Measurements from ENCODE around the gene S100A6.
"Not testable (repeated sequence)": the region's sequence is repeated elsewhere in the genome, so short reads cannot be mapped to it uniquely, and the experiment has no call there.

The S100A6 gene

DNA sequence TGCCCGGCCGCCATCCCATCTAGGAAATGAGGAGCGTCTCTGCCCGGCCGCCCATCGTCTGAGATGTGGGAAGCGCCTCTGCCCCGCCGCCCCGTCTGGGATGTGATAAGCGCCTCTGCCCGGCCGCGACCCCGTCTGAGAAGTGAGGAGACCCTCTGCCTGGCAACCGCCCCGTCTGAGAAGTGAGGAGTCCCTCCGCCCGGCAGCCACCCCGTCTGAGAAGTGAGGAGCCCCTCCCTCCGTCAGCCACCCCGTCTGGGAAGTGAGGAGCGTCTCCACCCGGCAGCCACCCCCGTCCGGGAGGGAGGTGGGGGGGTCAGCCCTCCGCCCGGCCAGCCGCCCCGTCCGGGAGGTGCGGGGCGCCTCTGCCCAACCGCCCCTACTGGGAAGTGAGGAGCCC is 47.0 kb upstream of the S100A6 start:
- not testable (repeated sequence) for H3K23ac ChIP-seq (ENCODE audit: low read length in 2 of 2); H3K27me3 ChIP-seq (ENCODE audit: control insufficient read depth in 1 of 2, insufficient read depth in 1 of 2, low read length in 2 of 2)

GRCh38 chr1:153578936-153579335 is 43.1 kb upstream of the S100A6 start:
- no peak overlapping the region for H3K27ac ChIP-seq (ENCODE audit: low read length, poor library complexity, severe bottlenecking)
- H2BK12ac ChIP-seq (ENCODE audit: low read length in 2 of 2) = no peak overlapping the region
- H2BK5ac ChIP-seq (ENCODE audit: low read depth, low read length, poor library complexity, severe bottlenecking) = no peak overlapping the region
- no peak overlapping the region for H3K23ac ChIP-seq (ENCODE audit: low read length in 2 of 2)
- no peak overlapping the region for H4K8ac ChIP-seq (ENCODE audit: low read length)
- H3K9me3 ChIP-seq (ENCODE audit: control insufficient read depth, low read length) = no peaks in the 10 kb centered on the region
- H2AK5ac ChIP-seq (ENCODE audit: low read length, severe bottlenecking) = peak overlapping the region; percentile 52
- no peak overlapping the region for H2BK15ac ChIP-seq (ENCODE audit: low read depth, poor library complexity, severe bottlenecking)
- H3K4me1 ChIP-seq (ENCODE audit: control insufficient read depth, insufficient read depth, low read depth, low read length) = peaks cover 8% of the 10 kb centered on the region
- peaks cover 0 to 3% of the 10 kb centered on the region in 2 experiments for H3K36me3 ChIP-seq (ENCODE audit: control insufficient read depth in 1 of 2, insufficient read depth in 2 of 2, low read depth in 1 of 2, low read length in 2 of 2)
- no peak overlapping the region for H2BK120ac ChIP-seq (ENCODE audit: low read depth, low read length)
- peak overlapping the region in 1 of 2 experiments; percentile 31 for H3K4me3 ChIP-seq (ENCODE audit: insufficient read depth in 1 of 2, low read depth in 1 of 2, low read length in 2 of 2)
- H3K79me1 ChIP-seq (replicated peaks; ENCODE audit: low read length, poor library complexity, severe bottlenecking) = no peaks in the 10 kb centered on the region
- H3K14ac ChIP-seq (ENCODE audit: low read length in 2 of 2) = no peak overlapping the region
- H2AFZ ChIP-seq (ENCODE audit: low read depth, low read length) = no peak overlapping the region
- 85% methylated on average over 3 of the region's 3 CpGs for WGBS
- no peak for DNase-seq
- no peak overlapping the region for H4K91ac ChIP-seq (ENCODE audit: low read length)
- no peak overlapping the region for H3K4ac ChIP-seq (ENCODE audit: low read depth in 1 of 2, low read length in 2 of 2)
- no peak overlapping the region for H3K4me2 ChIP-seq (ENCODE audit: low read length, poor library complexity, severe bottlenecking)
- H3K27me3 ChIP-seq (ENCODE audit: control insufficient read depth in 1 of 2, insufficient read depth in 1 of 2, low read length in 2 of 2) = no peaks in the 10 kb centered on the region
- H3K9ac ChIP-seq (ENCODE audit: low read length) = peak overlapping the region; percentile 38
- no peak overlapping the region for H3K18ac ChIP-seq (ENCODE audit: low read depth in 1 of 2, low read length in 2 of 2)

More for the DNA sequence above, 47.0 kb upstream of the S100A6 start:
- not testable (repeated sequence) for DNase-seq; H2BK5ac ChIP-seq (ENCODE audit: low read depth, low read length, poor library complexity, severe bottlenecking); H3K4me3 ChIP-seq (ENCODE audit: insufficient read depth in 1 of 2, low read depth in 1 of 2, low read length in 2 of 2); H2BK15ac ChIP-seq (ENCODE audit: low read depth, poor library complexity, severe bottlenecking); H3K9ac ChIP-seq (ENCODE audit: low read length); H3K18ac ChIP-seq (ENCODE audit: low read depth in 1 of 2, low read length in 2 of 2); H4K91ac ChIP-seq (ENCODE audit: low read length); H3K27ac ChIP-seq (ENCODE audit: low read length, poor library complexity, severe bottlenecking); H3K36me3 ChIP-seq (ENCODE audit: control insufficient read depth in 1 of 2, insufficient read depth in 2 of 2, low read depth in 1 of 2, low read length in 2 of 2); H3K4ac ChIP-seq (ENCODE audit: low read depth in 1 of 2, low read length in 2 of 2); H2BK120ac ChIP-seq (ENCODE audit: low read depth, low read length); H4K8ac ChIP-seq (ENCODE audit: low read length); H2AK5ac ChIP-seq (ENCODE audit: low read length, severe bottlenecking); H3K9me3 ChIP-seq (ENCODE audit: control insufficient read depth, low read length); H3K4me2 ChIP-seq (ENCODE audit: low read length, poor library complexity, severe bottlenecking); H2AFZ ChIP-seq (ENCODE audit: low read depth, low read length); H3K14ac ChIP-seq (ENCODE audit: low read length in 2 of 2); H3K4me1 ChIP-seq (ENCODE audit: control insufficient read depth, insufficient read depth, low read depth, low read length); H2BK12ac ChIP-seq (ENCODE audit: low read length in 2 of 2); H3K79me1 ChIP-seq (replicated peaks; ENCODE audit: low read length, poor library complexity, severe bottlenecking)
- 98% methylated on average over 26 of the region's 34 CpGs for WGBS

DNA sequence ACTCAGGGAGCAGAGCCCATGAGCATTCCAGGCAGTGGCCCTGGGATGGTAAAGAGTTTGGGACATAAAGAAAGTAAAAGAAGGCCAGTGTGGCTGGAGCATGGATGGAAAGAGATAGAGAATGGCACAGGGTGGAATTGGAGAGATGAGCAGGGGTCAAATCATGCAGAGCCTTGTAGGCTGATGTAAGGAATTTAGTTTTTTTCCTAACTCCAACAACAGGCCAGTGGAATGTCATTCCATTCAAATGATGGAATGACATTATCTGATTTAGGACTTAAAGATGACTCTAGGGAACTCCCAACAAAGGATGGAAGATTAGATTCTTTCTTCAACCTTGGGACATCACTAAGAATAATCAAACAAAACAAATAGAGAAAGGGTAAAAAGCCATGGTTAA is 42.7 kb upstream of the S100A6 start:
- H2BK5ac ChIP-seq (ENCODE audit: low read depth, low read length, poor library complexity, severe bottlenecking) = no peak overlapping the region
- H3K18ac ChIP-seq (ENCODE audit: low read depth in 1 of 2, low read length in 2 of 2) = peak overlapping the region in 1 of 2 experiments; percentile 11
- no peaks in the 10 kb centered on the region for H3K27me3 ChIP-seq (ENCODE audit: control insufficient read depth in 1 of 2, insufficient read depth in 1 of 2, low read length in 2 of 2)
- no peak overlapping the region for H4K91ac ChIP-seq (ENCODE audit: low read length)
- H3K4me2 ChIP-seq (ENCODE audit: low read length, poor library complexity, severe bottlenecking) = peak overlapping the region; percentile 31
- H3K9me3 ChIP-seq (ENCODE audit: control insufficient read depth, low read length) = no peaks in the 10 kb centered on the region
- no peak overlapping the region for H2BK15ac ChIP-seq (ENCODE audit: low read depth, poor library complexity, severe bottlenecking)
- no peak overlapping the region for H3K4me3 ChIP-seq (ENCODE audit: insufficient read depth in 1 of 2, low read depth in 1 of 2, low read length in 2 of 2)
- peak overlapping the region; percentile 23 for H3K9ac ChIP-seq (ENCODE audit: low read length)
- H2AFZ ChIP-seq (ENCODE audit: low read depth, low read length) = no peak overlapping the region
- no peak overlapping the region for H3K14ac ChIP-seq (ENCODE audit: low read length in 2 of 2)
- H3K36me3 ChIP-seq (ENCODE audit: control insufficient read depth in 1 of 2, insufficient read depth in 2 of 2, low read depth in 1 of 2, low read length in 2 of 2) = peaks cover 0 to 3% of the 10 kb centered on the region in 2 experiments
- H2BK120ac ChIP-seq (ENCODE audit: low read depth, low read length) = no peak overlapping the region
- peaks cover 8% of the 10 kb centered on the region for H3K4me1 ChIP-seq (ENCODE audit: control insufficient read depth, insufficient read depth, low read depth, low read length)
- peak overlapping the region in 1 of 2 experiments; percentile 21 for H2BK12ac ChIP-seq (ENCODE audit: low read length in 2 of 2)
- DNase-seq = peak; percentile 34
- no peaks in the 10 kb centered on the region for H3K79me1 ChIP-seq (replicated peaks; ENCODE audit: low read length, poor library complexity, severe bottlenecking)
- H4K8ac ChIP-seq (ENCODE audit: low read length) = no peak overlapping the region
- no peak overlapping the region for H3K23ac ChIP-seq (ENCODE audit: low read length in 2 of 2)
- H2AK5ac ChIP-seq (ENCODE audit: low read length, severe bottlenecking) = peak overlapping the region; percentile 65
- H3K4ac ChIP-seq (ENCODE audit: low read depth in 1 of 2, low read length in 2 of 2) = no peak overlapping the region
- H3K27ac ChIP-seq (ENCODE audit: low read length, poor library complexity, severe bottlenecking) = peak overlapping the region; percentile 51

DNA sequence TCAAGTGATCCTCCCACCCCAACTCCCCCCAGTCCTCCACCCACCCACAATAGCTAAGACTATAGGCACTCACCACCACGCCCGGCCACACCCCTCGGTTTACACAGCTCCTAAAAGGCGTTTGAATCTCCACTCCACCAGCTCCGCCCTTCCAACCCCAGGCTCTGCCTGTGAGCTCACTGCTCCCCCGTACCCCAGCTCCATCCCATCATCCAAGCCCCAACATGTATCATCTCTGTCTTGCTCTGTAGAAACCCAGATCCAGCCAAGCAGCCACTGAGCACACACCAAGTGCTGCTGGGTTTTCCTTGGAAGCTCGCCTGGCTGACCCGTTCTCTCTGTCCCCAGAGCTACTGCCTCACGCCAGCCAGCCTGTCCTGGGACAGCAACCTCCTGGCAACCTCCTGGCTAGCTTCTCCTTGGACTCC is 41.8 kb upstream of the S100A6 start:
- peak overlapping the region; percentile 57 to 76 for H3K18ac ChIP-seq (ENCODE audit: low read depth in 1 of 2, low read length in 2 of 2)
- H3K9me3 ChIP-seq (ENCODE audit: control insufficient read depth, low read length) = no peaks in the 10 kb centered on the region
- peak overlapping the region; percentile 99 for H2AK5ac ChIP-seq (ENCODE audit: low read length, severe bottlenecking)
- H3K9ac ChIP-seq (ENCODE audit: low read length) = no peak overlapping the region
- H3K79me1 ChIP-seq (replicated peaks; ENCODE audit: low read length, poor library complexity, severe bottlenecking) = no peaks in the 10 kb centered on the region
- H2BK12ac ChIP-seq (ENCODE audit: low read length in 2 of 2) = peak overlapping the region; percentile 63 to 96
- 73% methylated on average over 9 of the region's 9 CpGs for WGBS
- no peak overlapping the region for H2AFZ ChIP-seq (ENCODE audit: low read depth, low read length)
- H2BK15ac ChIP-seq (ENCODE audit: low read depth, poor library complexity, severe bottlenecking) = peak overlapping the region; percentile 54
- no peak overlapping the region for H3K23ac ChIP-seq (ENCODE audit: low read length in 2 of 2)
- peak overlapping the region; percentile 67 for H4K8ac ChIP-seq (ENCODE audit: low read length)
- peaks cover 8% of the 10 kb centered on the region for H3K4me1 ChIP-seq (ENCODE audit: control insufficient read depth, insufficient read depth, low read depth, low read length)
- H2BK5ac ChIP-seq (ENCODE audit: low read depth, low read length, poor library complexity, severe bottlenecking) = no peak overlapping the region
- H3K27ac ChIP-seq (ENCODE audit: low read length, poor library complexity, severe bottlenecking) = no peak overlapping the region
- no peak overlapping the region for H3K4me2 ChIP-seq (ENCODE audit: low read length, poor library complexity, severe bottlenecking)
- H3K4me3 ChIP-seq (ENCODE audit: insufficient read depth in 1 of 2, low read depth in 1 of 2, low read length in 2 of 2) = no peak overlapping the region
- DNase-seq = no peak
- peak overlapping the region; percentile 84 for H4K91ac ChIP-seq (ENCODE audit: low read length)
- no peak overlapping the region for H2BK120ac ChIP-seq (ENCODE audit: low read depth, low read length)
- H3K27me3 ChIP-seq (ENCODE audit: control insufficient read depth in 1 of 2, insufficient read depth in 1 of 2, low read length in 2 of 2) = no peaks in the 10 kb centered on the region
- H3K36me3 ChIP-seq (ENCODE audit: control insufficient read depth in 1 of 2, insufficient read depth in 2 of 2, low read depth in 1 of 2, low read length in 2 of 2) = peaks cover 0 to 3% of the 10 kb centered on the region in 2 experiments
- peak overlapping the region; percentile 64 to 67 for H3K4ac ChIP-seq (ENCODE audit: low read depth in 1 of 2, low read length in 2 of 2)
- peak overlapping the region in 1 of 2 experiments; percentile 55 for H3K14ac ChIP-seq (ENCODE audit: low read length in 2 of 2)

Data from mesenchymal stem cell (in vitro differentiated cells and primary cell).